NCI-H2081 treated with DMSO at 0.1 percent for 48 hours (cell line): ENCODE data around the gene HIP1R.

Experiments
- DNase-seq: peaks from one replicate; lab custom pipeline; 2025; lab: John Stamatoyannopoulos, UW

The HIP1R gene

DNA sequence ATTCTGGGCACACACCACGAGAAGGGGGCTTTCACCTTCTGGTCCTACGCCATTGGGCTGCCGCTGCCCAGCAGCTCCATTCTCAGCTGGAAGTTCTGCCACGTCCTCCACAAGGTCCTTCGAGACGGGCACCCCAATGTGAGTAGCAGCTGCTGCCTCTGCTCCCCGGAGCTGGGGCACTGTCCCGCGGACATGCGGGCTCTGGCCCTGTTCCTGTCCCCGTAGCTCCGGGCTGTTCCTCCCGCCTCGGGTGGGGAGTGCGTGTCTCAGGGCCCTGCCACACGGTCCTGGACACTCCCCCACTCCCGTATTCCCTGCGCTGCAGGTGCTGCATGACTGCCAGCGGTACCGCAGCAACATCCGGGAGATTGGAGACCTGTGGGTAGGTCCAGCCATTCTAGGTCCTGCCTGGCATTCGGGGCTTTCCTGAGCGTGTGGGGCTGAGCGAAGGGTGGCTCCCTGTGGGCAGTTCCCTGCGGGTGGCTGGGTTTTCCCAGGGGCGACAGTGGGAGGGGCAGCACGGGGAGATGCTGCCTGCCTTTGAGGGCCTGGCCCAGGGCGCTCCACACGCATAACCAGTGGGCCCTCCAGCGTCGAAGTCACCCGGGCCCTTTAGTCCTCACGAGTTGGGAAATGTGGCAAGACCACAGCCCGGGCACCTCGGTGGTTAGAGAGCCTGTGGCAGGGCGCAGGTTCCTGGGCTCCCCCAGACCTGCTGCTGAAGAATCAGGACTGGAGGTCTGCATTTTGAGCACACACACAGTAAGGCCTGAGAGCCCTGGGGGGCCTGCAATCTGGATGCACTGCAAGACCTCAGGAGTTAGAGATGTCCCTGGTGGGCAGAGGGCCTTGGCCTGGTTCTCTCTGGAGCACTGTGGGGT, 13.5 kb downstream of the HIP1R start:
- no peak for DNase-seq

DNA sequence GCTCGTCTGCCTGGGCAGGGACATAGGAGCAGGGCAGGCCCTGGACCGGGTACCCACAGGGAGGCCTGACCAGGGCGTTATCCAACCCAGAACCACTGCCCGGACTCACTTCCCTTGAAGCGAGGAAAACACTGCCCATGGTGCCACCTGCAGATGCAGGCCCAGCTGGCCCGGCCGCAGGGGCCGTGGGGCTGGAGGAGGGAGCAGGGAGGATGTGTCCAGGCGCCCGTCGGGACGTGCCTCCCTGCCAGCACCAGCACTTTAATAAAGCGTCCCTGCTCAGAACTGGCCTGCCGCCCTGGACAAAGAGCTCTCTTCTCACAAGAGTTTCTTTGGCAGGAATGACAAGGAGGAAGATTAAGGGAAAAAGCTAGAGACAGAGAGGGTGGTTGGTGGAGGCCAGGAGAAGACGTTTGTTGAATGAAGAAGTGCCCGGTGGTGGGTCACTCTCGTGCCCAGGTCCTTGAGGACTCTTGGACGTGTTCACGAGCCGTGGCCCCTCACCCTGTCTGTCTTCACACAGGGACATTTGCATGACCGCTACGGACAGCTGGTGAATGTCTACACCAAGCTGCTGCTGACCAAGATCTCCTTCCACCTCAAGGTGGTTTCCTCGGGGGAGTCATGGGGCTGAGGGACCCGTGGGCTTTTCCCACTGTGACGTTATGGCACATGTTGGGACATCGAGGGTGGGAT, 14.2 kb downstream of the HIP1R start:
- no peak for DNase-seq

DNA sequence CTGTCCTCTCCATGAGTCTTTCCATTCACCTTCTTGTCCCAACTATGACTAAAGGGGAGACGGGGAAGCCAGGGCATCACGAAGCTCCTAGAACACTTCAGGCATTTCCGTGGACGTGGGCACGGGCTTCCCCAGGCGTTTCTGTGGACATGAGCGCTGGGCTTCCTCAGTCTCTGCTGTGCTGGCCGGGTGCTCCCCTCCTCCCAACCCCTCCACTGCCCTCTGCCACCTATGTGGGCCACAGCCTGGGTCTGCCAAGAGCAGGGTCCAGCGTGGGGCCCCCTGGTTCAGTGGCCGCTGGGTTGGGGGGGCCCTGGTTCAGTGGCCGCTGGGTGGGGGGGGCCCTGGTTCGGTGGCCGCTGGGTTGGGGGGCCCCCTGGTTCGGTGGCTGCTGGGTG, 14.8 kb downstream of the HIP1R start:
- DNase-seq = no peak

DNA sequence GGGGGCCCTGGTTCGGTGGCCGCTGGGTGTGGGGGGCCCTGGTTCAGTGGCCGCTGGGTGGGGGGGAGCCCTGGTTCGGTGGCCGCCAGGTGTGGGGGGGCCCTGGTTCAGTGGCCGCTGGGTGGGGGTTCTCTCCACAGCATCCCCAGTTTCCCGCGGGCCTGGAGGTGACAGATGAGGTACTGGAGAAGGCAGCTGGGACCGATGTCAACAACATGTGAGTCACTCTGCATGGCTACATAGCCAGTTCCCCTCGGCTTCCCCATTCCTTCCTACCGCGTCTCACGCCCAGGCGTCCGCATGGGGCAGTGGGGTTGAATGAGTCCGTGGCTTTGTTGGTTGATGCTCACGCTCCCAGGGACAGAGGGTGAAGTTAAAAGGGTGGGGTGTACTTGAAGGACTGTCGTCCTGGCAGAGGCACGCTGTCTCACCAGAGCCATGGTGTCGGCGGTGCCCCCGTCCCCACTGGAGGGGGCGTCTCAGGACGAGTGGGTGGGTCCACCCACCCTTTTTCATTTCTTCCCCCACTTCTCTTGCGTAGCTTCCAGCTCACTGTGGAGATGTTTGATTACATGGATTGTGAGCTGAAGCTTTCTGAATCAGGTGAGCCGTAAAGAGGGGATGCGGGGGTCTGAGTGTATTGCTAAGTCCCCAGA, 15.6 kb downstream of the HIP1R start:
- DNase-seq = no peak

DNA sequence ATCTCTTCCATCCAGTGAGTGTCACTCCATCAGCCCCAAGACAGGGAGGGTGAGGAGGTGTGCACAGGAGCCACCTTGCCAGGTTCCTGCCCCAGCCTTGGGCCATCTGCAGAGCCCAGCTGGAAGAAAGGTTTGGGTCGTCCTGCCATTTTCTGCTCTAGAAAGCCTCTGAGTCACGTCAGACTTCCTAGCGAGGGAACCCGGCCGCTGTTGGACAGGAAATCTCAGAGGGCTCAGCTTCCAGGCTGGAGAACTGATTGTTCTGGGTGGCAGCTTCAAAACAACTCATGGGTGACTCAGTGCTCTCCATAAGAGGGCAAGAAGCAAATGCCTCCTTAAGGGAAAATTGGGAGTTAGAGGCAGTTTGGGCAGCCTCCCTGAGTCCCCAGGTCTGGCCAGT, 16.6 kb downstream of the HIP1R start:
- no peak for DNase-seq

DNA sequence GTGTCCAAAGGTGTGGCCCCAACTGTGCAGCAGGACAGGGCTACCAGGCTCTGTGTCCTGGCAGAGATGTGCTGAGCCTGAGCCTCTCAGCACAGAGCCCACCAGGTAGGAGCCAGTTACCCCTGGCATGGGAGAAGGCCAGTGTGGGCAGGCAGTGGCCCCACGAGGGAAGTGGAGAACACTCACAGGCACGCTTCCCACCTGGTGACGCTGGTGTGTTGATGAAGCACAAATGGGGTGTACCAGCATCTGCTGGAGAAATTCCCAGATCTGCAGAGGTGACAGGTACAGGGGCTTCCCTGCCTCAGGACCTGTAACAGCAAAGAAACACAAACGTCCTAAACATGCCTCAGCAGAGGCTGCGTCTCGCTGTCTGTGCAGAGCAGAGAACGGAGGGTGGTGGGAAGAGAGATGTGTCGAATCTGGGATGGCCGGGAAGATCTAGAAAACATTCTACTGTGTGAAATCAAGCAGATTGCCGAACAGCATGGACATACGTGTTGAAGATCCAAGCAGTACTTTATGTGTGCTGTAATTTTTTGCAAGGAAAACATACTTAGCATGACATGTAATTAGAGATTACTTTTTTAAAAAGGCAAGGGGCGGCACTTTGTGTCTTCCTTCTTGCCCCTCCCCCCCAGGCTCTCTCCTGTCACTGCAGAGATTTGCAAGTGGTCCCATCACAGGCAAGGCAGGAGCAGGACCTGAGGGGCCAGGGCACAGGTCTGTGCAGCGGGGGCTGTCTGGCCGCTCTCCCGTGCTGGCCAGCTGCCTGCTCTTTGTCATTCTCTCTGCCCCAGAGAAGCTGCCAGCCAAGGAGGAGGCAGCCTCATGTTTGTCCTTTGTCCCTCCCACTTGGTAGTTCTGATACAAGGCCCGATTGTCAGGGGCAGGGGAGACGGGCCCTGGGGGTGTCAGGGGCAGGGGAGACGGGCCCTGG, 17.3 kb downstream of the HIP1R start:
- DNase-seq = no peak

DNA sequence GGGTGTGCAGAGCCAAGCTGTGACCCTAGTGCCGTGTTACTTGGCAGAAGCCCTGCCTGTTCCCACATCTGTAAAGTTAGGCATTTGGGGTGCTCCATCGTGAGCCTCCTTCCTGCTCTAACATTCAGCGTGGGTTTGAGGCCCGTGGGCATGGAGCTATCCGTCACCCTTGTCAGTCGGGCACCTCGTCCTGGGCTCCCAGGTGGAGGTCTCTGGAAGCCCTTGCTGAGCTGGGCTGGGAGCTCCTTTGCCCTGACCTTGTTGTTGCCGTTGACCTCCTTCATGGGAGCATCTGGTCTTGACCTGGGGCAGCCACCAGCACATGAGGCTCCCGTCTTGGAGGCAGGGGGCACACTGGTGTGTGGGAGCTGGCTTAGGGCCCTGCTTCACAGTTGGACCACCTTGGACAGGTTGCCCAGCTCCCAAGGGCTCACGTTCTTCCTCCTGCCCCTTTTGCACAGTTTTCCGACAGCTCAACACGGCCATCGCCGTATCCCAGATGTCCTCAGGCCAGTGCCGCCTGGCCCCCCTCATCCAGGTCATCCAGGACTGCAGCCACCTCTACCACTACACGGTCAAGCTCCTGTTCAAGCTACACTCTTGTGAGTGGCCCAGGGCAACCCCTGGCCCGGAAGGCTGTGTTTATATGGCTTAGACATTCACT, 18.5 kb downstream of the HIP1R start:
- DNase-seq = no peak

DNA sequence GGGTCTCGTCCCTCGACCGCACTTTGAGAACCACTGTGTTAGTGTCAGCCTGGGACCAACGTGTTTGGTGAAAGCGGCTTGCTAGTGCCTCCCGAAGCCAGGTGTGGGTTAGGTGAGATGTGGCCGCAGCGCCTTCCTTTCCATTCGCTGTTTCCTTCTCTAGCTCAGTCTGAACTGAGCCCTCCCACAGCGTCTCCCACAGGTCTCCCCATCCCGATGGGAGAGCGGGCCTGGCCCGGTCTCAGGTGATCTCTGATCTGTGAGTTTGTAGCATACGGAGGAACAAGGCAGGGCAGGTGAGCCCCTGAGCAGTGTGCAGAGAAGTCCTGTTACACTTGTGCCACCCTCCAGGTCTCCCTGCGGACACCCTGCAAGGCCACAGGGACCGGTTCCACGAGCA, 19.3 kb downstream of the HIP1R start:
- no peak for DNase-seq

DNA sequence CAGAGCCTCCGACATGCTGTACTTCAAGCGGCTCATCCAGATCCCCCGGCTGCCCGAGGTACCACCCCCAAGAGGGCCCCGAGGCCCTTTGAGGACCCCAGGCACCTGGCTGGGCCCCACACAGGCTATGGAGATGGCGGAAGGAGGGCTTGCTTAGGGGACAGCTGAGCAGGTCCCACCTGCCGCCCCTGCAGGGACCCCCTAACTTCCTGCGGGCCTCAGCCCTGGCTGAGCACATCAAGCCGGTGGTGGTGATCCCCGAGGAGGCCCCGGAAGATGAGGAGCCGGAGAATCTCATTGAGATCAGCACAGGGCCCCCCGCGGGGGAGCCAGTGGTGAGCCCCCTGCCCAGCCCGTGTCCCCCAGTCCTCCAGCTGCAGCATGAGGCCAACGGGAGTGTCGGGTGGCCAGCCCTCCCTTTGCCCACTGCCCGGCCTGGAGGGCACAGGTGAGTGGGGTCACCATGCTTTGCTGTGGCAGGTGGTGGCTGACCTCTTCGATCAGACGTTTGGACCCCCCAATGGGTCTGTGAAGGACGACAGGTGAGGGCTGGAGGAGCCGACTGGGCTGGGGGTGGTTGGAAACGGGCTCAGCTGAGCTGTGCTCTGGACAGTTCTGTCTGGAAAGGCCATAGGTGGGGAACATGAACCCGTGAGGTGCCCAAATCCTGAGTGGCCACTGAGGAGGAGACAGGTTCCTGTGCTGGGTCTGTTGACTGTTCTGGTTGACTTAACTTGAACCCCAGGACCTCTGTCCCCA, 20.0 kb downstream of the HIP1R start:
- no peak for DNase-seq

DNA sequence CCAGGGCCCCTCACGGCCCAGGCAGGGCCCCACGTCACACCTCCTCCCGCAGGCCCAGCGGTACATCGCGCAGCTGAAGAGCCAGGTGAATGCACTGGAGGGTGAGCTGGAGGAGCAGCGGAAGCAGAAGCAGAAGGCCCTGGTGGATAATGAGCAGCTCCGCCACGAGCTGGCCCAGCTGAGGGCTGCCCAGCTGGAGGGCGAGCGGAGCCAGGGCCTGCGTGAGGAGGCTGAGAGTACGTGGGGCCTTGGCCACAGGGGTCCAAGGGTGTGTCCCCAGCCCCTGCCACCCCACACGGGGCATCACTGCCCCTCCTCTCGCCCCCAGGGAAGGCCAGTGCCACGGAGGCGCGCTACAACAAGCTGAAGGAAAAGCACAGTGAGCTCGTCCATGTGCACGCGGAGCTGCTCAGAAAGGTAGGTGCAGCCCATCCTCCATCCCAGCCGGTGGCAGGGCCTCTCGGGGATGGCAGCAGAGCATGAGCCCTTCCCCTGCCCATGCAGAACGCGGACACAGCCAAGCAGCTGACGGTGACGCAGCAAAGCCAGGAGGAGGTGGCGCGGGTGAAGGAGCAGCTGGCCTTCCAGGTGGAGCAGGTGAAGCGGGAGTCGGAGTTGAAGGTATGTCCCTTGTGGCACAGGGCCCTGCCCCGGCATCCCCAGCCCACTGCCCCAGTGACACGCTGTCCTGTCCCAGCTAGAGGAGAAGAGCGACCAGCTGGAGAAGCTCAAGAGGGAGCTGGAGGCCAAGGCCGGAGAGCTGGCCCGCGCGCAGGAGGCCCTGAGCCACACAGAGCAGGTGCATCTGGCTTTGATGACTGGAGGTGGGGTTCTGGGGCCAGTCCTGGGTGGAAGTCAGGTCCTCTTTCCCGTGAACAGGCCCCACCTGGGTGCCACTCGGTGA, 20.9 kb downstream of the HIP1R start:
- no peak for DNase-seq

DNA sequence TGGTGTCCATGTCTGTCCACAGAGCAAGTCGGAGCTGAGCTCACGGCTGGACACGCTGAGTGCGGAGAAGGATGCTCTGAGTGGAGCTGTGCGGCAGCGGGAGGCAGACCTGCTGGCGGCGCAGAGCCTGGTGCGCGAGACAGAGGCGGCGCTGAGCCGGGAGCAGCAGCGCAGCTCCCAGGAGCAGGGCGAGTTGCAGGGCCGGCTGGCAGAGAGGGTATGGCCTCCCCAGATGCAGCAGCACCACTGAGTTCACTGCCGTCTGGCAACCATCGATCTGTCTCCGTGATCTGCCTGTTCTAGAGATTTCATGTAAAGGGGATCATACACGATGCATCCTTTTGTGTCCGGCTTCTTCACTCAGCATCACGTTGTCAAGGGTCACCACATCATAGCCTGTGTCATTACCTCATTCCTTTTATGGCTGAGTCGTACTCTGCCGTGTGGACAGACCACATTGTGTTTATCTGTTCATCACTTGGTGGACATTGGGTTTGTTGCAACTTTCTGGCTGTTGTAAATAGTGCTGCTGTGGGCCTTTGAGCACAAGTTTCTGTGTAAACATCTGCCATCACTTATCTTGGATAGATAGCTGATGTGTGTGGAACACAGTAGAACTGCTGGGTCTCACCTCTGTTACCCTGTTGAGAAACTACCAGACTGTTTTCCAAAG, 21.9 kb downstream of the HIP1R start:
- no peak for DNase-seq

DNA sequence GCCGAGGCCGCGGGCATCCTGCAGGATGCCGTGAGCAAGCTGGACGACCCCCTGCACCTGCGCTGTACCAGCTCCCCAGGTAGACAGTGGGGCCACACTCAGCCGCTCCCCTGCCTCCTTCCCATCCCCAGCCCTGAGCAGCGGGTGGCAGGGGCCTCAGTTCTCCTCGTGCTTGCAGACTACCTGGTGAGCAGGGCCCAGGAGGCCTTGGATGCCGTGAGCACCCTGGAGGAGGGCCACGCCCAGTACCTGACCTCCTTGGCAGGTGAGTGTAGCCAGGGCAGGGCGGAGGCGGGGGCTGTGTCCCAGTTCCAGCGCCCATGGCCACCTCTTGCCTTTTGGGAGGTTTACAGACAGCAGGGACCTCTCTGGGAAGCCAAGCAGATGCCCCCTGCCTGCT, 22.9 kb downstream of the HIP1R start:
- no peak for DNase-seq

DNA sequence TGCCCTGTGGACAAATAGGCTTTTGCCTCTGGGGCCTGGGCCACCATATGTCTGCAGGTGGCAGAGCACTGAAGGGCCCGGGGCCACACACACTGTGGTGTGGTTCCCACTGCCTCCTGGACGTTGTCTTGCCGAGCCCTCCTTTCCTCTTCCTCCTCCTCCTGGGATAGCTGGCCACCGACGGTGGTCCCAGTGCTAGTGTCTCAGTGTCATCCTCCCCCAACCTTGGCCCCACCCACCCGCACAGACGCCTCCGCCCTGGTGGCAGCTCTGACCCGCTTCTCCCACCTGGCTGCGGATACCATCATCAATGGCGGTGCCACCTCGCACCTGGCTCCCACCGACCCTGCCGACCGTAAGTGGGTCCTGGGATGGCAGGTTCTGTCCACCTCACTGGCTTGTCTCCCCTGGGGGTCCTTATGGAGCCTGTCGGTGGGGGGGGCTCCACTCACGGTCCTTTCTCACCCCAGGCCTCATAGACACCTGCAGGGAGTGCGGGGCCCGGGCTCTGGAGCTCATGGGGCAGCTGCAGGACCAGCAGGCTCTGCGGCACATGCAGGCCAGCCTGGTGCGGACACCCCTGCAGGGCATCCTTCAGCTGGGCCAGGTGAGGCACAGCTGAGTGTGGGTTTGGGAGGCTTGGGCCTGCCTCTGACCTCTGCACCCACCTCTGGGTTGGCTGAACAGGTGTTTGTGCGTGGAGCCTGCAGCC, 23.5 kb downstream of the HIP1R start:
- no peak for DNase-seq

DNA sequence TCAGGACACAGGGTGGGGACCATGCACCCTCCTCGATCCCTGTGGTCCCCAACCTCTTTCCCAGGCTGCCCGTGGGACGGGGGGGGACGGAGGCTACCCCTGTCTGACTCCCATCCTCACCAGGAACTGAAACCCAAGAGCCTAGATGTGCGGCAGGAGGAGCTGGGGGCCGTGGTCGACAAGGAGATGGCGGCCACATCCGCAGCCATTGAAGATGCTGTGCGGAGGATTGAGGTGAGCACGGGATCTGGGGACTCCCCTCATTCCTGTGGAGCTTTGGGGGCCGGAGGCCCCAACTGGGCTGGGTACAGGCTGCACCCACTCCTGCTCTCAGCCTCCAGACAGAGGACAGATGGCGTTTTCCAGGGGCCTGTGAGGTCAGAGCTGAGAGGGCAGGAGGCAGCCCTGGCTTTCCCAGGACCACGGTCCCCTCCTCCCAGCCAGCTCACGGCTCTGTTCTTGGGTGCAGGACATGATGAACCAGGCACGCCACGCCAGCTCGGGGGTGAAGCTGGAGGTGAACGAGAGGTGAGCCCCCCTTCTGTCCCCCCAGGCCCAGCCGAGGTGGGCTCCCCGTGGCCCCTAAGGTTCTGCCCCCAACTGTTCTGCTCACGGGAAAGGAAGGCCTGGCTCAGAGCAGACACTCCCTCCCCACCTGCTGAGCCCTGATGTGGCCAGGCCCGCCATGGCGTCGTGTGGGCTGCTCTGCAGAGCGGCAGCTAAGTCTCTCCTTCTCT, 24.2 kb downstream of the HIP1R start:
- no peak for DNase-seq

DNA sequence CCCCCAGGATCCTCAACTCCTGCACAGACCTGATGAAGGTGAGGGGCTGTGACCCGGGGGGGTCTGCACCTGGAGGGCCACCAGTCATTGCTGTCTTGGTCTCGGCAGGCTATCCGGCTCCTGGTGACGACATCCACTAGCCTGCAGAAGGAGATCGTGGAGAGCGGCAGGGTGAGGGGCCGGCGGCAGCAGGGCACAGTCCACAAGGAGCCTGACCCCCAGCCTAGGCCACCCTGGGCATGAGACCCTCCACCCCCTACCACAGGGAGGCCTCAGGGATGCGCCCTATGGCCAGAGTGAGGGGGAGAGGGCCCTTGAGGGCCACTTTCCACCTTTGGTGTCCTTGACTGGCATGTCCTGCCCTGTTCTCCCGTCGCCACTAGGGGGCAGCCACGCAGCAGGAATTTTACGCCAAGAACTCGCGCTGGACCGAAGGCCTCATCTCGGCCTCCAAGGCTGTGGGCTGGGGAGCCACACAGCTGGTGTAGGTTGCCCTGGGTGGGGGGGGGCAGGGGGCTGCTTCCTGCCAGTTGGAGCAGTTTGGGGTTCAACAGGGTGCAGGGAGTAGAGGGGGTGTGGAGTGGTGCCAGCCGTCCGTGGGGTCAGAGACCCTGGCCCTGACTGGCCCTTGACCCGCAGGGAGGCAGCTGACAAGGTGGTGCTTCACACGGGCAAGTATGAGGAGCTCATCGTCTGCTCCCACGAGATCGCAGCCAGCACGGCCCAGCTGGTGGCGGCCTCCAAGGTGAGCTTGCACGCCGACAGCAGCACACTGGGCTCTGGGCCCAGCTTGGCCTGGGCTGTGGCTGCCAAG, 25.0 kb downstream of the HIP1R start:
- no peak for DNase-seq

DNA sequence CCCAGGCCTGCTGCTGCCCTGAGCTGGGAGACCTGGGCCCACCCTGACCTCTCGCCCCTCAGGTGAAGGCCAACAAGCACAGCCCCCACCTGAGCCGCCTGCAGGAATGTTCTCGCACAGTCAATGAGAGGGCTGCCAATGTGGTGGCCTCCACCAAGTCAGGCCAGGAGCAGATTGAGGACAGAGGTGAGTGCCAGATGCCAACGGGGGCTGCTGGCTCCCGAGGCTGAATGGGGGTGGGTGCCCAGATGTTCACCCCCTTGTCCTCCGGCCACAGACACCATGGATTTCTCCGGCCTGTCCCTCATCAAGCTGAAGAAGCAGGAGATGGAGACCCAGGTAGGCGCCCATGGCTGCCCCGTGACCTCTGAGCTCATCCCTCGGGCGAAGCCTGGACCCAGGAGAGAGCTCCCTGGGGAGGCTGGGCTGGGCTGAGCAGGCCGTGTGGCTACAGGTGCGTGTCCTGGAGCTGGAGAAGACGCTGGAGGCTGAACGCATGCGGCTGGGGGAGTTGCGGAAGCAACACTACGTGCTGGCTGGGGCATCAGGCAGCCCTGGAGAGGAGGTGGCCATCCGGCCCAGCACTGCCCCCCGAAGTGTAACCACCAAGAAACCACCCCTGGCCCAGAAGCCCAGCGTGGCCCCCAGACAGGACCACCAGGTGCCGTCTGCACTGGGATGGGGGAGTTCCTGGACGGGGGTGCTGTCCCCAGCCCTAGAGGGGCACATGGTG, 25.8 kb downstream of the HIP1R start:
- DNase-seq = no peak
